SK-MEL-5 (cell line): ENCODE results near the gene ZNRF3. TPM values are rescaled to one million over a fixed set of nuclear protein-coding genes. Genes with fewer than 3 reads are reported as not detected.

Source experiments
- DNase-seq: peaks from one replicate; pipeline ENCODE4 v3.0.0-alpha.2; 2016; ENCODE audit warnings: low read depth, low spot score
- in situ Hi-C: cut with HindIII; loops from 2 replicates; pipeline ENCODE4 v1.10.0; 2016; ENCODE audit warnings: low sequenced_read_pairs, high pct_unique_total_duplicates, low pct_unique_long_range_greater_than_20kb
- total RNA-seq: library from RNA; depleted of rRNA; stranded (reverse); fragments of >200 nt; shearing (Covaris generic); gene quantifications from 2 replicates; pipeline ENCODE4 v1.2.3, GENCODE V29; 2014

ZNRF3 gene
- total RNA-seq, 1 experiment from 2014 or later = 4.3 TPM

- in situ Hi-C loops = no loop called here
Measured at GRCh38 chr22:29053048-29053702, 169.8 kb downstream of the ZNRF3 start.

GRCh38 chr22:29054251-29054767, 170.9 kb downstream of the ZNRF3 start:
- in situ Hi-C loops = no loop called here
- DNase-seq = no peak

More at GRCh38 chr22:29053048-29053702, 169.8 kb downstream of the ZNRF3 start:
- DNase-seq = no peak

- in situ Hi-C loops = no loop called here
Measured at GRCh38 chr22:29055192-29055830, 171.9 kb downstream of the ZNRF3 start.

GRCh38 chr22:29056472-29056871, 173.1 kb downstream of the ZNRF3 start:
- in situ Hi-C loops = no loop called here
- DNase-seq = no peak

More at GRCh38 chr22:29055192-29055830, 171.9 kb downstream of the ZNRF3 start:
- DNase-seq = no peak

GRCh38 chr22:29060251-29060869, 177.0 kb downstream of the ZNRF3 start:
- no peak for DNase-seq
- in situ Hi-C loops = no loop called here

- DNase-seq = no peak
Measured at GRCh38 chr22:29060931-29061330, 177.6 kb downstream of the ZNRF3 start.

GRCh38 chr22:29061773-29062172, 178.4 kb downstream of the ZNRF3 start, which contains the start of gene C22orf31:
C22orf31 (minus strand) TSS chr22:29061831; CDS start chr22:29061792, 39 bp downstream.
- DNase-seq = no peak
- in situ Hi-C loops = no loop called here

More at GRCh38 chr22:29060931-29061330, 177.6 kb downstream of the ZNRF3 start:
- in situ Hi-C loops = no loop called here

GRCh38 chr22:29062286-29062821, 179.0 kb downstream of the ZNRF3 start:
- DNase-seq = peak; percentile 57
- in situ Hi-C loops = no loop called here

- in situ Hi-C loops = no loop called here
- no peak for DNase-seq
Measured at GRCh38 chr22:29065468-29066190, 182.3 kb downstream of the ZNRF3 start.

GRCh38 chr22:29069463-29069862, 186.1 kb downstream of the ZNRF3 start:
- in situ Hi-C loops = no loop called here
- no peak for DNase-seq

GRCh38 chr22:29070490-29070889, 187.1 kb downstream of the ZNRF3 start:
- no peak for DNase-seq
- in situ Hi-C loops = no loop called here

- DNase-seq = no peak
- in situ Hi-C loops = no loop called here
Measured at GRCh38 chr22:29071261-29072045, 188.1 kb downstream of the ZNRF3 start.

GRCh38 chr22:29072193-29072978, 189.0 kb downstream of the ZNRF3 start:
- in situ Hi-C loops = no loop called here
- DNase-seq = peak; percentile 85

- no peak for DNase-seq
- in situ Hi-C loops = no loop called here
Measured at GRCh38 chr22:29072979-29073617, 189.7 kb downstream of the ZNRF3 start, which contains the start of gene KREMEN1. KREMEN1 (plus strand) TSS chr22:29073035; CDS start chr22:29073131, 96 bp downstream.

GRCh38 chr22:29073618-29074275, 190.4 kb downstream of the ZNRF3 start:
- no peak for DNase-seq
- in situ Hi-C loops = no loop called here
